Activated CD8-positive, alpha-beta memory T cell treated with anti-CD3 and anti-CD28 coated beads for 4 hours (primary cell): ENCODE data around the gene PNKD.

ENCODE experiments used
- DNase-seq, 2 donors: peaks; one replicate each; pipeline ENCODE4 v3.0.0-alpha.2; 2020; ENCODE audit warnings: low read depth in 2 of 2

PNKD gene

DNA sequence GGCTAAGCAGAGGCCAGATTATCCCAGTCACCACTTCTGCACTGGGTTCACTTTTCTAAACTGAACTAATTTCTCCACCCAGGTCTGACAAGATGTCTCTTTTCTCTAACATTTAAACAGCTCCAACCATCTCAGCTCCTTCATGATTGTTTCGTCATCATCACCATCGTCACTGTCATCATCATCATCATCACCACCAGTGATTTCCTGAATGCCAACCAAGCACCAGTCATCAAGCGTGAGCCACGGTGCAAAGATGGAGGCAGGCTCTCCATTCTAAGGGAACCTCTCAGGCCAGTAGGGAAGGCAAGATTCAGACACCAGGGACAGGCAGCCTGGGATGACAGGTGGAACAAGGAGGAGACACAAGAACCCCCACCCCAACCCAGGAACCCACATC lies 47.5 kb downstream of the PNKD start:
- no peak for DNase-seq

DNA sequence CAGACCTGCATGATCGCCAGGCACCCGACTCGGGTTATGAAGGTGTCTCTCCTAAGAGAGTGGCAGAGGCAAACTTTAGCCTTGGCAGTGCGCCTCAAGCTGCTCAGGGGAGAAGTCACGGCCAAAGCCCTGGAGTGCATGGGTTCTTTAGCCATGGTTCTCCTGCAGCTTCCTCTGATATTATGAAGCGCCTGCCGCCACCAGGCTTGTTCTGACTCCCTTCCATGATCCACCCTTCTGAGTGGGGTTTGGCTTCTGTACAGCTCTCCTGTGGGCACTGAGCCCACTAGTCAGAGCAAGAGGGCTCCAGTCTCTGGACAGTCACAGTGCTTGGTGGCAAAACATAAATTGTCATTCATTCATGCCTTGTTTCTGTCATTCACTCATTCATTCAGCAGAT lies 47.9 kb downstream of the PNKD start:
- DNase-seq: no peak

DNA sequence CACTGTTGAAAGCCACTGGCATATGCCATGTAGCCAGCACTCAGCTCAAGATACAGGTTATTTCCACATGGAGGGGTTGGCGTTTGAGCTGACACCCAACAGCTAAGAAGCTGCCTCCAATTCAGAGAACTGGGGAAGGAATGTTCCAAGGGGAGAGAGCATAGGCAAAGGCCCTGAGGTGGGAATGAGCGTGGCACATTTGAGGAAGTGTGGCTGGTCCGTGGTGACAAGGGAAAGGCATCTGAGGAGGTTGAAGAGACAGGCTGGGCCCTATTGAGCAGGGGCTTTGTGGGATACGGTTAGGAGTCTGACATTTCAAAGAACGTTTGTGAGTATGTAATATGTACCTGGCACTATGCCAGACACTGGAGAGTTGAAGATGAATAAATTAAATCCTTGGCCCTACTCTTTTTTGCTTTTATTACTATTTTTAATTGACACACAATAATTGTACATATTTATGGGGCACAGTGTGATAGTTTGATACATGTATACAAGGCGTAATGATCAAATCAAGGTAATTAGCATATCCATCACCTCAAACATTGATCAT lies 49.6 kb downstream of the PNKD start:
- DNase-seq: no peak

DNA sequence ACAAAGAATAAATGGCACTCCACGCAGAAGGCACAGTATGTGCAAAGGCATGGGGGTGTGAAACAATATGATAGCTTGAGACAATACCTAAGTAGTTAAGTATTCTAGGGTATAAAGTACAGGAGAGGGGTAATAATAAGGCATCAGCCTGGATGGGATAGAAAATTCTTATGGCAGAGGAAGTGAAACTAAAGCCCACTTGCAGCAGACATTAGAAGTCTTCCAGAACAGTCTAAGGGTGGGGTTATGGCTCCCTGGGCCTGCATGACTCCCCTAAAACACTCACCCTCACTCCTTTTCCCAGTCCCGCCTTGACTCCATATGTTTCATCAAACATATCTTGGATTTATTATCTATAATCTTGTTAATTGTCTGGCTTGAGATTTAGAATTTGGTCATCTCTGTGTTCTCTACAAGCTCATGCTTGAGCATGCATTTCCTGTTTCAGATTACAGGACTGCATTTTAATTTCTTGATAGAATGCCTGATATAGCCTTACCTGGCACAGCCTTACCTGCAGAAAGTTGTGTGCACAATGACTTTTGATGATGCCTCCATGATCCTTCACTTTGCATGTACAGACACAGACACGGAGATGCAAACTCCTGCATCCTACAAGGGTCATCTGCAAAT lies 50.5 kb downstream of the PNKD start:
- DNase-seq: no peak

DNA sequence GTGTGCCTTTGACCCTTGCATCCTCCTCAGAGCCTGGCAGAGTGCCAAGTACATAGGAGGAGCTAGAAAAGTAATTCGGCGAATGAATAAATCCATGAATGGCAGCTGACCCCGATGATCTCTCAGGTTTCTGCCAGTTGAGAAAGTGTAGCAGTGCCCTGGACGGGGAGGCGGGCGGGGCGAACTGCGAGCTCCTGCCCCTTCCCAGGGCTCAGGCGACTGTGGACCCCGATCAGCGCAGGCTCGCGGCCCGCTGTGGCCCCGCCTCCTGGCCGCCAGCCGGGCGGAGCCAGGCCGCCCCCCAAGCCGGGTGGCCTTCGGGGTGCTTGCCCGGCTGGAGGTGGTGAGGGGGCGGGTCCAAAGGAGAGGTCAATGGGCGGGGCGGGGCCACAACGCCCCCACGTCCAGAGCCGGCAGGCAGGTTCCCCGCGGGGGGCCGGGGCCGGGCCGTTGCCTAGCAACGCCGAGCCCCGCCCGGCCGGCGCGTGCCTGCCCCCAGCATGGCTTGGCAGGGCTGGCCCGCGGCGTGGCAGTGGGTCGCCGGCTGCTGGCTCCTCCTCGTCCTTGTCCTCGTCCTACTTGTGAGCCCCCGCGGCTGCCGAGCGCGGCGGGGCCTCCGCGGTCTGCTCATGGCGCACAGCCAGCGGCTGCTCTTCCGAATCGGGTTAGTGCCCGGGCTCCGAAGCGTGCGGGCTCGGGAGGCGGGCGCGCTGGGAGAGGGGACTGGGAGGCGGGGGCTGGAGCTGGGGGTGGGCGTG lies 52.6 kb downstream of the PNKD start:
- peak; percentile 13 to 14 for DNase-seq

DNA sequence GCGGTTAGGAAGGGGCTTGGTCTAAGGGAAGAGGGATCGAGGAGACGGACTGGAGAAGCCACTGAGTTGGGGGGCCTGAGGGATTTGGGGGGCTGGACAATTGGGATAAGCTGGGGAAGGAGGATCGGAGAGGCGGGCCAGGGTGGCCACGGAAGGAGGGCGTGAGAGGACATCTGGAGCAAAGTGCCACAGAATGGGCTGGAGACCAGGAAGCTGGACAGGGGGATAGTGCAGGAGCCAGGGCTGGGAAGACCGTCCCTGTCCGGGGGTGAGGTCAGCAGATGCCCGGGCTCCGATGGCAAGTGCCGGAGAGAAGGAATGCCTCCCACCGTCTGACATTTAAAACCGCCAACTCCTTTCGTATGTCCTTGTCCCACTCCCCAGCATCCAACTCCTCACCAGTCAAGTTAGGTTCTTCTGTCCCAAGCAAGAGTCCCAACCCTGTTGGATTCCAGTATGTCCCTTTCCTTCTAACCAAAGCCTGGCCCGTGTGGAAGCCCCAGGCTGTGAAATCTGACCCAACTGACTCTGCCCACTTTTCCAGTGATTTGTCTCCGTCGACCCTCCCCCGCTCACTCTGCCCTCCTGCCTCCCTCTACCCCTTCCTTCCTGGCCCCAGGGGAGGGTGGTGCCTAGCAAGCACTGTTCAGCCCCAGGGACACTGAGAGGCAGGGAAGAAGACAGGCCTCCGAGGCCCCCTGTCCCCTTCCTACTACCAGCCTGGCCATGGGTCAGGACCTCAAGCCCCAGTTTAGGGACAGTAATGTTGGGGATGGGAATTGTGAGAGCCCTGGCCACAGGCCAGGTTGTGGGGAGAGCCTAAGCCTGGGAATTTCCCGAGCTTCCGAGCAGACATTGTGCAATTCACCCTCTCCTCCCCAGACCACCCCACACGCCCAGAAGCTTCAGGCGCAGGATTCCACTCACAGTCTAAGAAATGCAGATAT lies 53.5 kb downstream of the PNKD start:
- DNase-seq: no peak

DNA sequence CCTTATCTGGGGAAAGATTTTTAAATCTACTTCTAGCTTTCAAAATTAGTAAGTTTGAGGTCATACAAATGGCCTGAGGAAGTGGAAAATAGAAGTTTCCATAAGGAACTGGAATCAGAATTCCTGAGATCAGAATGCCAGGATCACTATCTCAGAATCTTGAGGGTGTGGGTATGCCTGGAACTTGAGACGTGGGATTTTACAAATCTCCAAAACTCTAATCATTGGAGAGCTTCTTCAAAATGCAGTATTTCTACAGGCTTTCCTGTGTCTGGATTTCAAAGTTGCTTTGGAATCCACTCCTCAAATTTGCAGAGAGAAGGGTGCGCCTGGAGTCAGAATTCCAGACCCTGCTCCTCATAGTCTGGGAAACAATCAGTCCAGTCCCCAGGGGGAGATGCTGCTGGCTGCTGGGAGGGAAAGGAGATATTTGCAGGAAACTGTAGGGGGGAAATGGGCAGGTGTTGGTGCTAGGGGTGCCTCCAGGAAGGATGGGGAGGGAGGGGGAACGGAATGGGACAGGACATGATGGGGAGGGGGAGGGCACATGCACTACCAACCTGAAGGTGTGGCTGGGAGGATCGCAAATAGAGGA lies 55.3 kb downstream of the PNKD start:
- DNase-seq: no peak

DNA sequence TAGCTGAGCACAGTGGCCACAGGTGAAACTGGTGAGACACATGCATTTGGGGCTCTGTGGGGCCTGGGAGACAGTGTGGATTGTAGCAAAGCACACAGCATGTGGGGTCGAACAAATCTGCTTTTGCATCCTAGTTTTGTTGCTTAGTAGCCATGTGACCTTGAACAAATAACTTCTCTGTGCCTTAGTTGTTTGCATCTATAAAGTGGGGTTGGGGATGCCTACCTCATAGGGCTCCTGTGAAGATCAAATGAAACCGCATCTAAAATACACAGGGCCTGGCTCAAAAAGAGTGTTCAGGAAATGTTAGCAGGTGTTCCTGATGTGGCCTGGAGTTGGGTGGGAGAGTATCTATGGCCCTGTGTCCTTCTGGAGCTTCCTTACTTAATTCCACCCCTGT lies 56.0 kb downstream of the PNKD start:
- no peak for DNase-seq

DNA sequence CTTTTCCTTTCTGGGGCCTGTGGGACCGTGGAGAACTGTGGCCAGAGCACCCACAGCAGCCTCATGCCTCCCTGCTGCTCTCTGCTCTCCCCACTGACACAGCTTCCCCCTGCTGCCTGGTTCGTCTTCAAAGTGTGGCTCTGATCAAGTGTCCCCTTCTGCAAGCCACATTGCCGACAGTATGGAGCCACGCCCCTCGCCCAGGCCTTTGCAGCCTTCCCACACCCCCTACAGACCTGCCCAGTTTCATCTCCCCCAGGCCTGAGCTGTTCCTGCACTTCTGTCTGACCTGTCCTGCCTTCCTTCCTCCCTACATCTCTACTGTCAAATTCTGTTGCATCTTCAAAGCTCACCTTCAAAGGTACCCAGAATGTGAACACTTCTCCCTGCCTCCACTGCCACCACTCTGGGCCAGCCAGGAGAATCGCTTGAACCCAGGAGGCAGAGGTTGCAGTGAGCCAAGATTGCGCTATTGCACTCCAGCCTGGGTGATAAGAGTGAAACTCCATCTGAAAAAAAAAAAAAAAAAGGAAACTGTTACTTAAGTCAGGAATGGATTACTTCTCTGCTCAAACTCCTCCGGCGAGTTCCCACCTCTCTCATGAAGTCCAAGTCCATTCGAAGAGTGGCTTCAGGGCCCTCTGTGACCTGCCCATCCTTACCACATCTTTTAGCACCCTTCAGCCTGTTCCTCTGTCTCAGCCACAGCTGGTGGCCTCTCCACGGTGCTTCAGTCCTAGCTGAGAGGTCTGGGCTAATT lies 57.3 kb downstream of the PNKD start:
- DNase-seq: no peak

DNA sequence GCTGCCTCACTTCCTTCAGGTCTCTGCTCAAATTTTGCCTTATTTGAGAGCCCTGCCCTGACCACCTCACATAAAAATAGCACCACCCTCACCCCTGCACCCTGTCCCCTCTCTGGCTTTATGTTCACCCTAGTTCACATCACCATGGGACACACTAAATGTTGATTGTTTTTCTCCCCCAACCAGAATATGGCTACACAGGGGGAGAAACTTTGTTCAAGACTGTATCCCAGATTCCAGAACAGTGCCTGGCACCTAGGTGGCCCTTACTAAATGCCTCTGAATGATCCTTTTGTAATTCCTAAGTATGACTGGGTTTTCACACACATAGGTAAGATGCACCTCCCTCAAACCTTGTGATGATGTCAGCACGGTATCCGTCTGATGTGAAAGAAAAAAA lies 58.0 kb downstream of the PNKD start:
- no peak for DNase-seq

DNA sequence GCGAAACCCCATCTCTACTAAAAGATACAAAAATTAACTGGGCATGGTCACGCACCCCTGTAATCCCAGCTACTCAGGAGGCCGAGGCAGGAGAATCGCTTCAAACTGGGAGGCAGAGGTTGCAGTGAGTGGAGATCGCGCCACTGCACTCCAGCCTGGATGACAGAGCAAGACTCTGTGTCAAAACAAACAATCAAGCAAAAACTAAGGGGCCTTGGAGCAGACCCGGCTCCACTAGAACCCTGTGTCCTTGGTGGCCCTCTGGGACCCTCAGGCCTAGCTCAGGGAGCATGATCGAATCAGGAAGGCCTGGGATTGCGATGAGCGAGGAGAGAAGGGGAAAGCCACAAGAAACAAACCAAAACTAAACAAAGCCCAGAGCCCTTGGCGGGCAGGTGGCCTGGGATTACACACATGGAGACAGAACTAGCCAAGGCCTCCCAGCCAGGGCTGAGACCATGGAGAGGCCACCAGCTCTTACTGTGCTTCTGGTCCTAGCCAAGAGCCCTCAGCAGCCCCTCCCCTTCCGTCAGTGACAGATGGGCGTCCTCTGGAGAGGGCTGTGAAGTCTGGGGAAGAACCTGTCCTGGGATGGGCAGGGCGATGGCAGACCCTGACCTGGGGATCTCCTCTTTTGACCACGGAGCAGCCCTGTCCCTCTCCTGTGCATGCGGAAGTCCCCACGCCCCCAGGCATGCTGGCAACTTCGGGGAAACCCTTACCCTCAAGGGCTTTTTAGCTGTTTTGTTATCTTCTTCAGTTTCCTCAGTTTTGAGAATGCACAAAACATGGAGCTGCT lies 58.9 kb downstream of the PNKD start:
- DNase-seq: no peak

DNA sequence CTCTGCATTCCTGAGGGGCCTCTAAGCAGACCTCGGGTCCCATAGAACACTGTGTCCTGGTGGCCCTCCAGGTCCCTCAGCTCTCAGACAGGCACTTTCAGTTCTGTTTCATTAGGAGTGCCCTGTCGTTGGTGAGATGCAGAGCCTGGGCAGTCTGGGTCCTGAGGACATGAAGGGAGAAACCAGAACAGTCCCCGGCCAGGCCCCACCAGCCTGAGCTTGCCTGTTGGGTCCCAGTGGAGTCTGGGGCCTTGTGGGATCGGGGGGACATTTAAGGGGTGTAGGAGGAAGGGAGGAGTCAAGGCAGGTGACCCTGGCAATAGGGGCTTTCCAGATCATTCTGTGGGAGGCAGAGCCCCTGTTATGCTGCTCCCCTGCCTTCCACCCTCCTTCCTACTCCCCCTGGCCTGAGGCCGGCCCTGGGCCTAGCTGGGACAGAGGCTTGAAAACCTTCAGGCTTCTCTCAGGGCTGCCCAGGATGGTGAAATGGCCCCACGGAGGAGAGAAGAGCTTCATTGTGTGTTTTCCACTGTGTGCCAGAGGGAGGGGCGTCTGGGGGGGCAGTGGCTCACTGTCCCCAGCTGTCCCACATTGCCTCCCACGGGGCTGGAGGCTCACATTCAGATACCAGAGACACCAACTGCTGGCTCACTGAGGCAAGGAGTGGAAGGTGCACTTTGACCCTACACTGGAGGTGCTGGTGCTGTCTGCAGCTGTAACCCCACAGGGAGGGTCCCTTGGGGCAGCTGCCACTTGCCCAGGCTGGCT lies 59.7 kb downstream of the PNKD start:
- DNase-seq: no peak

DNA sequence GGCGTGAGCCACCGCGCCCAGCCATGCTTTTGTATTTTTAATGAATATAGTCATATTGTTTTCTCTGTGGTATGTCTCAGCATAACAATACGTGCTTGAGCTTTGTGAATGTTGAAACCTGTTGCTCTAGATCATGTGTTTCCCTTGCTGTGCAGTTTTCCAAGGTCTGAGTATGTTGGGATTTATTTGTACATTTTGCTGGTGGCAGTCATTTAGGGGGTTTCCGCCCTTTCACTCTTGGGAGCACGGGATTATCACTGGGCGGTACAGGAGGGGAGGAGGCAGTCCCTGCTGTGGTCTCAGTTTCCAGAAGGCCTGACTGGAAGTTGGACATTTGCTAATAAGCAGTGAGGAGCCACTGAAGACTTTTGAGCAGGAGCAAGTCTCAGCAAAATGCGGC lies 61.4 kb downstream of the PNKD start:
- no peak for DNase-seq

DNA sequence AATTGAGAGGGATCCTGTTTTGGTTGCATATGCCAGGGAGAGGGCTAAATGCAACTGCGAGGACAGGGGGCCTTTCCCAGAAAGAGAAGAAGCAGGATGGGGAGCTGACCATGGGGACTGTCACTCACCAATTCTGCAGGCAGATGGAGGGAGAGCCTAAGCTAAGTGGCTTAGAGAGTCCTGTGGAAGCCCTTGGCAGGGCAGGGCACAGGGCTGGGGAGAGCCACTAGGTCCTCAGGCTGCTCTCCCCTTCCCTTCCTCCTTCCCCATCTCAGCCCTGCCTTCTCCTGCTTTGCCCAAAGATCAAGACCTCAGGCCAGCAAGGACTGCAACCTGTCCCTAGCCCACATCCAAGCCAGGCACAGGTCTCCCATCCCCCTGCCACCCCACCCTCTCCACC lies 62.0 kb downstream of the PNKD start:
- no peak for DNase-seq

DNA sequence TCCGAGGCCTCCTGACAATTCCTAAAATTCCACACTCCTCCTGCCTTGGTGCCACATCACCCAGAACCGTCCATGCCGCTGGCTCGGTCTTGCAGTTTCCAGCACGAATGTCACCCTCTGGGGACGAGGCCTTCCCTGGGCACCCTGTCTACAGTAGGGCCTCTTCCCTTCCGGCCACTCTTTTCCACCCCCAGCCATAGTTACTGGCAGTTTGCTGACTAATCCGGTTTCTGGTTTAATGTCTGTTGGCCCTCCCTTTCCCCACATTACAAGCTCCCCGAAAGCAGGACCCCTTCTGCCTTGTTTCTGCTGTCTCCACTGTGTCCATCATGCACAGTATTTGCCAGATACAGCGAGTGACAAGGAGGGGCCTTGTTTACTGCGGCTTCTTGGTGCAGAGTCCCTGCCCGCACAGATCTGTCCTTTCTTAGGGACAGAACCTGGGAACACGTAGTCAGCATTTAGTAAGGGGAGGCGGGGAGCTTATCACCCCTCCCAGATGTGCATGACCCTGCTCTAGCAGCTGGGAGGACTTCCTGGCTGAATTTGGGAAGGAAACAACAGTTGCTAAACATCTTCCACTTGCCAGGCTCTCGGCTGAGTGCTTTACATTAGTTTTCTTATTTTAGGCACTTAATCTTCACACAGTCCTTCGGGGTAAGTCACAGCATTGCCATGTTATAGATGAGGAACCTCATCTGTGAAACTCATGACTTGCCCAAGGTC lies 62.8 kb downstream of the PNKD start:
- no peak for DNase-seq

DNA sequence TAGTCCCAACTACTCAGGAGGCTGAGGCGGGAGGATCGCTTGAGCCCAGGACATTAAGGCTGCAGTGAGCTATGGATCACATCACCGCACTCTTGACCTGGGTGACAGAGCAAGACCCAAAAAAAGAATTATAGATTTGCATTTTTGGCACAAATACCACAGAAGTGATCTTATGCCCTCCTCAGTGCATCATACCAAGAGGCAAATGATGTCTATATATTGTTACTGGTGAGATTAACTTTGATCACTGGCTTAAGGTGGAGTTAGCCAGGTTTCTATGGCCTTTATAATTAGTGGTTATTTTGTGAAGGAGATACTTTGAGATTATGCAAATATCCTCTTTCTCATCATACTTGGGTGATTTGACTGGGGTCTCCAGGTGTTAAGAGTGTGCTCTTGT lies 64.2 kb downstream of the PNKD start:
- DNase-seq: no peak

DNA sequence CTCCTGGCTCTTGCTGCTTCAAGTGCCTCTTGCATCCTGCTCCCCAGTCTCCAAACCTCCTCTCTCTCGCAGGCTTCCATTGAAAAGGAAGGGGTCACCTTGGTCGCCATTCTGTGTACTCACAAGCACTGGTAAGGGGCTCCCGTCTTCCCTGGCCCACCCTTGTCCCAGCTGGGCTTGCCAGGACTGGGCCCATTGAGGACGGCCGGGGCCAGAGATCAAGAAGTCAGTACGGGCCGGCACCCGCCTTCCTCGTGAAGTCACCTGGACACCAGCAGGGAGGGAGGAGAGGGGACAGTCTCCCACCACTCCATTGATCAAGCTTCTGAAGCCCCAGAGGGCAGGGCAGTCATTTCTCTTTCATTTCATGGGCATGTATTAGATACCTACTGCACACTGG lies 70.3 kb downstream of the PNKD start:
- no peak for DNase-seq

DNA sequence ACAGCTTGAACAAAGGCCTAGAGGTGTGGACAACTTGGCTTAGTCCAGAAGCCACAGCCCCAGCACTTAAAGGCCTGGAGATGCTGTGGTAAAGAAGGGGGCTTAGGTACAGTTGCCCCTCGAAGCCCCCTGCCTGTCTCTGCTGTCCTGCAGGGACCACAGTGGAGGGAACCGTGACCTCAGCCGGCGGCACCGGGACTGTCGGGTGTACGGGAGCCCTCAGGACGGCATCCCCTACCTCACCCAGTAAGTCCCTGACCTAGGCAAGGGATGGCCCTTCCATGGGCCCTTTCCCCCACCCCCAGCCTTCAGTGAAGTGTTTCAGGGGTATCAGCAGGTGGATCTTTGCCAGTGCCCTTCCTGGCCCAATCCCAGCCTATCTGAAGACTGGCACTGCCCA lies 71.1 kb downstream of the PNKD start:
- DNase-seq: no peak

DNA sequence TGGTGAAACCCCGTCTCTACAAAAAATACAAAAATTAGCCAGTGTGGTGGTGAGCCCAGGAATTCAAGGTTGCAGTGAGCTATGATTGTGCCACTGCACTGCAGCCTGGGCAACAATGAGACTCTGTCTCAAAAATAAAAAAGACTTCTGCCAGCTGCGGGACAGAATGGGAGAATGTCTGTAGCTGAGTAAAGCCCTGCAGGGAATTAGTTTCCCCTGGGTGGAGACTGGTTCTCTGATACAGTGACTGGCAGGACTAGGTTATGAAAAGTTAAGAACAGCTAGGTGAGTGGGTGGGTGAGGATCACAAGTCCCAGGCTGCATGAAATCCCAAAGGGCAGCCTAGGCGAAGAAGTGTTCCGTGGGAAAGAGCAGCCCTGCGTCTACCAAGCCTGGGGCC lies 72.5 kb downstream of the PNKD start:
- DNase-seq: no peak
